Measurements from ENCODE around the gene SIRT2.
"Not testable (repeated sequence)": the region's sequence is repeated elsewhere in the genome, so short reads cannot be mapped to it uniquely, and the experiment has no call there.

SIRT2 gene

DNA sequence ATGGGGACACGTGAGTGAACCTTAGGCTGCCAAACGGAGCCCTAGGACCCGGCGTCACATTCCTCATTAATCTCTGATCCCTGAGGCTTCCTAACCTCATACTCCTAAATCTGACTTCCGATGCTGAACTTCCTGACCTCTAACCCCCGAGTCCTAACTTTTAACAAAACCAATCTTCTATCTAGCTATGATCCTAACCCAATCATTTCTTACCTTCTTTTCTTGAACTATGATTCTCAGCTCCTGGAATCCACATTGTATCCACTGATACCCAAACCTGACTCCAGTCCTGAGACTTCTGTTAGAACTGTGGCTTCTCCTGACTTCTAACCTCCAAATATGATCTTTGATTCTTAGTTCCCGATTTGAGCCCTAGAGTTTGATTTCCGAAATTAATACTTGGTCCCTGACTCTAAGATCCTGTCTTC, 798 bp upstream of the SIRT2 start:
- peaks cover 3% of the 10 kb centered on the region; the same call in 1 of the 2 replicates for H3K9me3 ChIP-seq
- H4K20me1 ChIP-seq, result 0 out of 2 replicates have a peak, but pooled peaks cover 5% of the 10 kb centered on the region
- no peak for TF ChIP-seq Cebpa-rat (IDR thresholded peaks at IDR 0.05)
- H3K4me2 ChIP-seq, result peak overlapping the region; percentile 74
- peaks cover 17% of the 10 kb centered on the region for H3K36me3 ChIP-seq
- peak overlapping the region; percentile 87 for H3K4me3 ChIP-seq
- H3K4me1 ChIP-seq, result peaks cover 53% of the 10 kb centered on the region
- peak overlapping the region; percentile 71 for H3K27ac ChIP-seq
- H3K9ac ChIP-seq, result peak overlapping the region; percentile 85
- H3K27me3 ChIP-seq, result no peaks in the 10 kb centered on the region

DNA sequence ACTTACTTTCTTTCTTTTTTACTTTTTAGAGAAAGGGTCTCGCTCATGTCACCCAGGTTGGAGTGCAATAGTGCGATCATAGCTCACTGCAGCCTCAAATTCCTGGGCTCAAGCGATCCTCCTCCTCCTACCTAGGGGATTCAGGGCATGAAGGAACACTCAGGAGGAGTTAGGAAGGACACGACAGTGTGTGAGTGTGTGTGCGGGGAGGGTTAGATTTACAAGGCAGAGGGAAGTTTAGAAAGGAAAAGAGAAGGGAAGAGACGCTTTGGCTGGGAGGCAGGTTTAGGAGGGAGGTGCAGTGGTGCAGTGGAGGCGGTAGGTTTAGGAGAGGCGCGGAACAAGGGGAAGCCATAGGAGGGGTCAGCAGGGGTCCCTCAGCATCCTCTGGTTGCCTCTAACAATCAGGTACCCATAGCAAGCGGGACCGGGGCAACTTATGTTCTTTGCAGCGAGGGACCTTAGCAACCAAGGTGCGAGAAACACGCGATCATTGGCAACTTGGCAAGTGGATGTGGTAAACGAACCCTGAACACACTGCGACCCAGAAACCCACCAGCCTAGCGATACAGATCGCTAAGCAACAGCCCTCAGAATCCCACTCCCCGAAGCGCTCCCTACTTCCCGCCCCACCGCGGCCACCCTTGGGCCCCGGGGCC, 501 bp downstream of the SIRT2 start:
- Histone ChIP-seq H3K9me3 (peaks cover 3% of the 10 kb centered on the region; the same call in 1 of the 2 replicates), H4K20me1 (no peaks in the 10 kb centered on the region), H3K27ac (peak overlapping the region; percentile 78), H3K36me3 (peaks cover 4% of the 10 kb centered on the region; the same call in 1 of the 2 replicates), H3K9ac (peak overlapping the region; percentile 86), H3K4me3 (peak overlapping the region; percentile 87), H3K4me2 (peak overlapping the region; percentile 97), H3K4me1 (peaks cover 66% of the 10 kb centered on the region), H3K27me3 (no peaks in the 10 kb centered on the region)
- no peak for TF ChIP-seq Cebpa-rat (IDR thresholded peaks at IDR 0.05)

DNA sequence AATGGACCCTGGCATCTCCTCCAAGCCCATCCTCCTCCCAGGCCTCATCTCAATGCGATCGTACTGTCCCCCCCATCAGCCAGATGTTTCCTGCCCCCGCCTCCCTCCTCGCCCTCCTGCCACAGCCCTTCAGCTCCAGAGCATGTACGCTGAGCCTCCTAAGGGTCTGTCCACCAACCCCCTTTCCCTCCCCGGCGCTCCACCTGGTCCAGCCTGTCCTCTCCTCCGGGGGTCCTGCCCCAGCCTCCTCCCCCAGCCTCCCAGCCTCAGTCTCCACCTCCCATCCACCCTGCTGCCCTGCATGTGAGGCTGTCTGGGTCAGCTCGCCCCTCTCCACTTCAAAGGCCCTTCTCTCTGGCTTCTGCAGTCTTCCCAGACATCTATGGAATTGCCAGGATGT, 4.5 kb downstream of the SIRT2 start:
- H3K36me3 ChIP-seq, result peaks cover 34% of the 10 kb centered on the region
- H3K27me3 ChIP-seq, result no peaks in the 10 kb centered on the region
- TF ChIP-seq Cebpa-rat (IDR thresholded peaks at IDR 0.05), result no peak
- H3K27ac ChIP-seq, result peak overlapping the region; percentile 84
- H3K4me3 ChIP-seq, result peak overlapping the region; percentile 50; the same call in 1 of the 2 replicates
- H3K4me1 ChIP-seq, result peaks cover 66% of the 10 kb centered on the region
- H3K9ac ChIP-seq, result peak overlapping the region; percentile 69
- H3K9me3 ChIP-seq, result no peaks in the 10 kb centered on the region
- H4K20me1 ChIP-seq, result no peaks in the 10 kb centered on the region
- H3K4me2 ChIP-seq, result peak overlapping the region; percentile 97

GRCh38 chr19:38893341-38893771, 6.1 kb downstream of the SIRT2 start:
- Histone ChIP-seq H3K4me1 (peaks cover 69% of the 10 kb centered on the region), H3K9me3 (no peaks in the 10 kb centered on the region), H3K4me2 (peak overlapping the region; percentile 97), H3K36me3 (peaks cover 50% of the 10 kb centered on the region), H3K9ac (peak overlapping the region; percentile 69; the same call in 1 of the 2 replicates), H4K20me1 (no peaks in the 10 kb centered on the region), H3K27ac (peak overlapping the region; percentile 84), H3K4me3 (no peak overlapping the region), H3K27me3 (no peaks in the 10 kb centered on the region)
- no peak for TF ChIP-seq Cebpa-rat (IDR thresholded peaks at IDR 0.05)

GRCh38 chr19:38892841-38893240, 6.6 kb downstream of the SIRT2 start:
- peak overlapping the region; percentile 97 for H3K4me2 ChIP-seq
- no peaks in the 10 kb centered on the region for H3K27me3 ChIP-seq
- H3K9me3 ChIP-seq, result no peaks in the 10 kb centered on the region
- H3K4me3 ChIP-seq, result no peak overlapping the region
- H4K20me1 ChIP-seq, result no peaks in the 10 kb centered on the region
- peaks cover 54% of the 10 kb centered on the region for H3K36me3 ChIP-seq
- peak overlapping the region; percentile 84 for H3K27ac ChIP-seq
- peaks cover 69% of the 10 kb centered on the region for H3K4me1 ChIP-seq
- no peak for TF ChIP-seq Cebpa-rat (IDR thresholded peaks at IDR 0.05)
- H3K9ac ChIP-seq, result peak overlapping the region; percentile 69; the same call in 1 of the 2 replicates

DNA sequence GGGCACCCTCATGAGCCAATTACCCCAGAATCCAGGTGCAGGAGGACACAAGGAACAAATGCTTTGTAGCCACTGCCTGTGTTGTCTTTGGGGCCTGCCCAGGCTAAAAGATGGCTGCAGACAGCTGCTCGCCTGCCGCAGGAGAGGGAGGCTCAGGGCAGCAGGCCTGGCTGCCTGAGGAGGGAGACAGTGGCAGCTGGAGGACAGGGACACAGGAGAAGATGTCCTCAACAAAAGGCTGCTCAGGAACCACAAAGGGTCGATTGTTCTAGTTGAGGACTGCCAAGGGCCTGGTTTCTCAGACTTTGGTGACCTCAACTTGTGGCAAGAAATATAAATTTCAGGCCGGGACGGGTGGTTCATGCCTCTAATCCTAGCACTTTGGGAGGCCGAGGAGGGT, 7.6 kb downstream of the SIRT2 start:
- Histone ChIP-seq H3K9me3 (no peaks in the 10 kb centered on the region), H4K20me1 (no peaks in the 10 kb centered on the region), H3K27ac (no peak overlapping the region), H3K27me3 (no peaks in the 10 kb centered on the region), H3K9ac (no peak overlapping the region), H3K4me2 (no peak overlapping the region), H3K36me3 (peaks cover 63% of the 10 kb centered on the region), H3K4me1 (peaks cover 59% of the 10 kb centered on the region), H3K4me3 (no peak overlapping the region)
- no peak for TF ChIP-seq Cebpa-rat (IDR thresholded peaks at IDR 0.05)

DNA sequence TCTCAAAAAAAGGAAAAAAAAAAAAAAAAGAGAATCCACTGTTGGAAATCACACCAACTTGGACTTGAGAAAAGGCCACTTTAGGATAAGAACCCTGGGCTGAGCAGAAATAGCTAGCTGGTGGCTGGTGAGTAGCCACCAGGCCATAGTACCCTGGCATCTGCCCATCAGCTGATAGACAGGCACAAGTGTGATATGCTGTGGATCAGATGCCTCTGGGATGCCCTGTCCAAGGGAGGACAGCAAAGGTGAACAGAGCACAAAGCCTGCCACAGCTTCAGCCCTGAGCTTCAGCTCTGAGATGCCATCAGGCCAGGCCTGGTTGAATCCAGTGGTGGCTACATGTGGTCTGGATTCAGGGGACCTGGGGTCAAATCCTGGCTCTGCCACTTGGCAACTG, 8.7 kb downstream of the SIRT2 start:
- Histone ChIP-seq H3K9me3 (no peaks in the 10 kb centered on the region), H4K20me1 (no peaks in the 10 kb centered on the region), H3K27ac (no peak overlapping the region), H3K4me3 (no peak overlapping the region), H3K27me3 (no peaks in the 10 kb centered on the region), H3K36me3 (peaks cover 64% of the 10 kb centered on the region), H3K4me2 (no peak overlapping the region), H3K9ac (no peak overlapping the region), H3K4me1 (peaks cover 49% of the 10 kb centered on the region)
- TF ChIP-seq Cebpa-rat (IDR thresholded peaks at IDR 0.05), result no peak

DNA sequence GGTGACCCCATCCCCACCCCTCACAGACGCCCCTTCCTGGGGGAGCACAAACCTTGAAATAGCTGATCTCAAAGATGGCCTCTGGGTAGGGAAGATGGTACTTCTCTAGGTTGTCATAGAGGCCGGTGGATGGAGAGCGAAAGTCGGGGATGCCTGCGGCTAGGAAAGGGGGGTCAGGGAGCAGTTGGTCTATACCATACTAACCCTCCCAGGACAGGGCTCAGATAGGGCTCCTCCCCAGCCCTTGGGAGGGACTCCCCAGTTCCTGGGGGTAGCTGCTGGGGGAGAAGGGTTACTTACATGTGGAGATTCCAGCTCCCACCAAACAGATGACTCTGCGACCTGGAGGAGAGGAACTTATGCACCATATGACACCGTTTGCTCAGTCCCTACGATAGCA, 9.6 kb downstream of the SIRT2 start:
- Histone ChIP-seq H3K27me3 (no peaks in the 10 kb centered on the region), H3K9me3 (no peaks in the 10 kb centered on the region), H3K36me3 (peaks cover 64% of the 10 kb centered on the region), H3K4me1 (peaks cover 40% of the 10 kb centered on the region), H3K4me2 (no peak overlapping the region), H4K20me1 (no peaks in the 10 kb centered on the region), H3K9ac (no peak overlapping the region; the same call in 1 of the 2 replicates), H3K27ac (no peak overlapping the region), H3K4me3 (no peak overlapping the region)
- no peak for TF ChIP-seq Cebpa-rat (IDR thresholded peaks at IDR 0.05)

DNA sequence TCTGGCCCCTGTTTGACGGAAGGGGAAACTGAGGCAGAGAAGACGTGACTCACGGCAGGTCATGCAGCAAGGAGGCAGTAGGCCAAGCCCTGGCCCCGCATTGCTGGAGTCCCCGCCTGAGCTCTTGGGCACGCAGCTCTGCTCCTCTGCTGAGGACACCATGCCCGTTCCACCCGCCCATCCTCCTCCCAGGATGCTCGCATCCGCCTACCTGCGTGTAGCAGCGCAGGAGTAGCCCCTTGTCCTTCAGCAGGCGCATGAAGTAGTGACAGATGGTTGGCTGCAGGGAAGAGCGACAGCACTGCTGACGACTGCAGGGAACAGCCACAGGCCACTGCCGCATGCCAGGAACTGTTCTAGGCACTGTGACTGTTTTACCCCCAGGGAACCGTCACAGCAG, 10.5 kb downstream of the SIRT2 start:
- no peaks in the 10 kb centered on the region for H4K20me1 ChIP-seq
- H3K27ac ChIP-seq, result 0 out of 2 replicates have a peak overlapping the region, but pooled peaks have one; percentile 32
- H3K36me3 ChIP-seq, result peaks cover 64% of the 10 kb centered on the region
- H3K4me1 ChIP-seq, result peaks cover 34% of the 10 kb centered on the region
- no peak overlapping the region for H3K4me3 ChIP-seq
- H3K27me3 ChIP-seq, result no peaks in the 10 kb centered on the region
- H3K4me2 ChIP-seq, result peak overlapping the region; percentile 35; the same call in 1 of the 2 replicates
- no peaks in the 10 kb centered on the region for H3K9me3 ChIP-seq
- H3K9ac ChIP-seq, result no peak overlapping the region
- no peak for TF ChIP-seq Cebpa-rat (IDR thresholded peaks at IDR 0.05)

DNA sequence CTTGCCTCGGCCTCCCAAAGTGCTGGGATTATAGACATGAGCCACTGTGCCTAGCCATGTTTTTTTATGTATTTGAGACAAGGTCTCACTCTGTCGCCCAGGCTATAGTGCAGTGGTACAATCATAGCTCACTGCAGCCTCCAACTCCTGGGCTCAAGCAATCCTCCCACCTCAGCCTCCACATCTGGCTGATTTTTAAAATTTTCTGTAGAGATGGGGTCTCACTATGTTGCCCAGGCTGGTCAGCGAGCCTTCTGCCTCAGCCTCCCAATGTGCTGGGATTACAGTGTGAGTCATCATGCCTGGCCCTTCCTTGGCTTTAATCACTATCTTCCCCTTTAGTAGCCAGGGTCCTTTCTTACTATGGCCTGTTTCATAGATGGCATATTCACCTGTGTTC, 14.7 kb downstream of the SIRT2 start:
- not testable (repeated sequence) for H3K9ac ChIP-seq, H3K9me3 ChIP-seq, H3K4me2 ChIP-seq, H3K27me3 ChIP-seq, H3K4me3 ChIP-seq, H3K27ac ChIP-seq, H4K20me1 ChIP-seq
- Histone ChIP-seq H3K36me3 (peaks cover 48% of the 10 kb centered on the region), H3K4me1 (peaks cover 62% of the 10 kb centered on the region)

All from BLaER1 (cell line).